Activated CD8-positive, alpha-beta memory T cell treated with anti-CD3 and anti-CD28 coated beads, Interleukin-2, amount 50 U/mL, for 24 hours (primary cell): Measurements from ENCODE around the gene PTPN1.

Source experiments
- DNase-seq: peaks from one replicate; pipeline ENCODE4 v3.0.0-alpha.2; 2020; ENCODE audit errors: extremely low read depth

Gene PTPN1

DNA sequence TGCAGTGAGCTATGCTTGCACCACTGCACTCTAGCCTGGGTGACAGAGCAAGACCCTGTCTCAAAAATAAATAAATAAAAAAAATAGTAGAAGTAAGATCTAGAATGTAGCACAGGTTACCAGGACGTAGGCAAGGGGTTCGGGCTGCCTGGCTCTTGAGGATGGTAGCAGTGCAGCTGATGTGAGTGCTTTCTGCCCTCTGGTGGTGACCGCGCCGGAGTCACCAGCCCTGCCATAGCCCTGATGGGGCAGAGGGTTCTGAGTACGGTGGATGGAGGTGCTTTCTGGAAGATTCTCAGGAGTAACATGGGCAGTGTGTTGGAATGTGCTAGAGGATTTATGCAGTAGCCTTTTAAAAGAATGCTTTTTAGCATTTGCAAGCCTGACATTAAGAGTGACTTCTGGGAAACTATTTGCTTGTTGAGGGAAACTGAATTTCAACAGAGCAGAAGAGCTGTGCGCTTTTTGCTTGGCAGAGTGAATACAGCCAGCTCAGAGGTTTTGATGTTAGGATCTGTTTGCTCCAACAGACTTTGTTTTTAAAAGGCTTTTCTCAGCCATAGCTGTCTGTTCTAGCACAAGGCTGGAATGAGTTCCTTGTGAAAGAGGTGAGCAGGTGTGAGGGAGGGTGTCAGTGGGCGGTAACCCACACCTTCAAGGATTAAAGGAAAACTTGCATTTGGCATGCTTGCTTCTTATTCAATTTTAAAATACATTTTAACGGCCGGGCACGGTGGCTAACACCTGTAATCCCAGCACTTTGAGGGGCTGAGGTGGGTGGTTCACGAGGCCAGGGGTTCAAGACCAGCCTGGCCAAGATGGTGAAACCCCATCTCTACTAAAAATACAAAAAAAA, 65.9 kb downstream of the PTPN1 start:
- peak; percentile 19 for DNase-seq

DNA sequence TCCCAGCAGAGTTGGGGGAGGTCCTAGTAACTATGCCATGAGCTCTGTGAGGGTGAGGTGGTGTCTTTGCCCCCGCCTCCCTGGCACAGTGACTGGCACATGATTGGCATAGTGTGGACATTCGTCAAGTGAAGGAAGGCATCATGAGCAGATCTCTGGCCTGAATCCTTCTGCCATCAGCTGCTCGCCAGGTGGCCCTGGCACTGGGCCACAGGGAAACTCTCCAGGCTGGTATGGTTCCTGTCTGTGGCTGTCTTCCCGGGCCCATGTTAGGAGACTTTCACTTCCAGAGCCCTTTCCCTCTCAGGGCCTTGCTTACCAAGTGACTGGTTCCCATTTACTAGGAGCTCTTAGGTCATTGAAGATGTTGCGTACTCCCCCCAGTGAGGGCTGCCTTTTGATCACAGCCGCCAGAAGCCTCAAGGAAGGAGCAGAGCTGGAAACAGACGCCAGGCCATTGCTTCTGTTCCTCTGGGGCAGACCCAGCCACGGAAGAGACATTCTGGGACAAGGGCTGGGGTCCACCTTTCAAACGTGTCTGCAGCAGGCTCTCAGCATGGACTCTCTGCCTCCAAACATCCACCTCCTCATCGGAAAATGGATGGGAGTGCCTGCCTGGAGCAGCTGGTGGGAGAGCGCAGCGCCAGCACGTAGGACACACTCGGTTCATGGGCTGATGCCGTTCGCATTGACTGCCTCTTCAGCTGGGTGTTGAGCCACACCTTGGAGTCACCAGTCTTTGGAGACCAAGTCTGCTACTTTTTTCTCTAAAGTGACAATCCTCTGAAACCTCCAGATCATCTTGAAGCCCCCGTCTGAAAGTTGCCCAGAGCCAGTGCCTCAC, 67.2 kb downstream of the PTPN1 start:
- DNase-seq: no peak

DNA sequence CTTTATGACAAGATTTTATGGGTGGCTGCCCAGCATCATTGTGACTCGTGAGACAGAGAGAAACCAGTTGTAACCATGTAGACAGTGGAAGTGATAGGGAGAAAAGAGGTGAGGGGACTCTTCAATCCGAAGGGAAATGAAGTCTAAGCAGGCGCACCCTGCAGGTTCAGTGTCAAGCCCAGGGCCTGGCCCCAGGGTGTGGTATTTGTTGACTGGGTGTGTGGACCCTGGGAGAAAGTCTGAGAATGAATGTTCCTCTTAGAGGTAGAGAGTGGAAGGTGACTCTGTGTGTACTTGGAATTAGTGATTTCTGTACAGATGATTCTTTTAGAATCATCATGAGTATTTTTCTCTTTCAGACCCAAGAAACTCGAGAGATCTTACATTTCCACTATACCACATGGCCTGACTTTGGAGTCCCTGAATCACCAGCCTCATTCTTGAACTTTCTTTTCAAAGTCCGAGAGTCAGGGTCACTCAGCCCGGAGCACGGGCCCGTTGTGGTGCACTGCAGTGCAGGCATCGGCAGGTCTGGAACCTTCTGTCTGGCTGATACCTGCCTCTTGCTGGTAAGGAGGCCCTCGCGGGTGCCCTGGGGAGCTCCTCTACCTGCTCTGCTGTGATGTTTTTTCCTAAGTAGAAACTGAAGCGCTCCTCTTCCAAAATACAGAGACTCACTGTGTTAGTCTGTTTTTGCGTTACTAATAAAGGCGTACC, 68.0 kb downstream of the PTPN1 start:
- no peak for DNase-seq

DNA sequence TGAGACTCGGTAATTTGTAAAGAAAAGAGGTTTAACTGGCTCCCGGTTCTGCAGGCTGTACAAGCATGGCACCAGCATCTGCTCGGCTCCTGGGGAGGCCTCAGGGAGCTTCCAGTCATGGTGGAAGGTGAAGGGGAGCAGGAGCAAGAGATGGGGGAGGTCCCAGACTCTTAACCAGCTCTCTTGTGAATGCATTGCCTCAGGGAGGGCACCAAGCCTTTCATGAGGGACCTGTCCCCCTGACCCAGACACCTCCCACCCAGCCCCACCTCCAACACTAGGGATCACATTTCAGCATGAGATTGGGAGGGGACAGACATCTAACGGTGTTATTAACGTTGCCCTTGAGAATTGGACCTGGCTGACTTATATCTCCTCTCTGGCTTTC, 68.6 kb downstream of the PTPN1 start:
- no peak for DNase-seq

DNA sequence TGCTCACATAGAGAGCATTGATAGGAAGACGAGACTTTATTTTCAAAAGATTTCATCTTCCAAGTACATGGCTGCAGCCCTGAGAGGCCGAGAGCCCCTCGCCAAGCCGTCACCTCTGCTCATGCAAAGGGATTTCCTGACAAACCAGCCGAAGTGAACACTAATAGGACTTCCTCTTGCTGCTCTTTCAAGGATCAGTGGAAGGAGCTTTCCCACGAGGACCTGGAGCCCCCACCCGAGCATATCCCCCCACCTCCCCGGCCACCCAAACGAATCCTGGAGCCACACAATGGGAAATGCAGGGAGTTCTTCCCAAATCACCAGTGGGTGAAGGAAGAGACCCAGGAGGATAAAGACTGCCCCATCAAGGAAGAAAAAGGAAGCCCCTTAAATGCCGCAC, 69.3 kb downstream of the PTPN1 start:
- DNase-seq: no peak

DNA sequence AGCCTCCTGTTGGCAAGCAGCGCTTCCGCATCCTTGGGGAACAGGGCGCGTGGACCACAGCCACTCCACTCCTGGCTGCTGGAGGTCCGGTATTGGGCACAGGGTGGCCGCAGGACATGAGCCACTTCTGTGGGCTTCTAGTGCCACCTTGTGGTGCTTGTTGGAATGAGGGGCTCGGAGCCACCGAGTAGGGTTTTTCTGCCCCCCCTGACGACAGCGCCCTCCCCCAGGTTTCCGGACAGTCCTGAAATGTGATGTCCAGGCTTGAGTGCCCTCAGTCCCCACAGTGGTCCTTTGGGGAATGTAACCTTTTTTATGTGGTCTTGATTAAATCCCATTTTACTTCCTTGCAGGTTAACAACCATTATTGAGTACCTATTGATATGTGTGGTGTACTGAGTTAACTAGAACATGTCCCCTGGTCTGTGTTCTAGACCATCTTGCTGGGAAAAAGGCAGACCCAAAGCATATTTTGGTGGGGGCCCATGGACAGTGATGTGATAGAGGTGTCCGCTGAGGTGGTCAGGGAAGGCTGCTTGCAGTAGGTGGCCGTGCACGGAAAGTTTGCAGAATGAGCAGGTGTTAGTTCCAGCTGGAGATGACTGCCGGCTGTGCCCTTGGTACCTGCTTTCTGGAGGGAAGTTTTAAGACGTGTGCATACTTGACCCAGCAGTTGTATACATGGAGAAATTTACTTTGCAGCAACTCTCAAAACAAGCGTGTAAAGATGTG, 70.0 kb downstream of the PTPN1 start:
- no peak for DNase-seq

DNA sequence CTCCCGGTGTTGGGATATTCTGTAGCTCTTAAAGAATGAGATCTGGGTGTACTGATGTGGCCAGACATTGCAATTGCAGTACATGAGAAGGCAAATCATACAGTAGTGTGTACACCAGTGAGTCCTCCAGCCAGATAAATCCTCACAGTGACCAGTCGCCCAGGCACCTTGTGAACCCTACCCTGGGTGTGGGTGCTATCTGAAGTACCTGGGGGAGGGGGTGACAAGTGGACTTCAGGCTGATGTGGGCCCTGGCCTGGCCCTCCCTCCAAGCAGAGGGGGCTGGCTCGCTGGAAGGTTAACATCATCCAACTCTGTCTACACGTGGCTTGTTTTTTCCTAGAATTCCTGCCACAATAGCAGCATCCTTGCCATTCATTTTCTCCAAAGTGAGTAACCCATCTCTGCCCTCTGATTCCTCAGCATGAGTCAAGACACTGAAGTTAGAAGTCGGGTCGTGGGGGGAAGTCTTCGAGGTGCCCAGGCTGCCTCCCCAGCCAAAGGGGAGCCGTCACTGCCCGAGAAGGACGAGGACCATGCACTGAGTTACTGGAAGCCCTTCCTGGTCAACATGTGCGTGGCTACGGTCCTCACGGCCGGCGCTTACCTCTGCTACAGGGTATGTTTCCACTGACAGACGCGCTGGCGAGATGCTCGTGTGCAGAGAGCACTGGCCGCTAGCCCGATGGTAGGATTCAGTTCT, 70.8 kb downstream of the PTPN1 start:
- DNase-seq: no peak

DNA sequence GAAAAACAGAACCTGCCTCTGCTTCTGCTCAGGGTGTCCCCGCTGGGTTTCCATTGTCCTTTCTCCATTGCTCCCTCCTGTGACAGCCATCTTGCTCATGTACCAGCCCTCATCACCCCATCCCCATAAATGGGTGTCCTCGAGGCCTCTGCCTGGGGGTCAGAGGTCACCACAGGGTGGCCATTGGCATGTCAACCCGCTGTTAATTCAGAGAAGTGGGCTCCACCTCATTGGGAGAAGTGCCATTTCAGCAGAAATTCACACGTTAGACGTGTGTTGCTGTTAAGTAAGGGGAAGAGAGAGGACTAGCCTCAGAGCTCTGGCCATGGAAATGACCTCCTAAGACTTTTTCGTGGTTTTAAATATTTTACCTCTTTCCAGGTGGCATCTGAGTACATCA, 71.9 kb downstream of the PTPN1 start:
- no peak for DNase-seq

DNA sequence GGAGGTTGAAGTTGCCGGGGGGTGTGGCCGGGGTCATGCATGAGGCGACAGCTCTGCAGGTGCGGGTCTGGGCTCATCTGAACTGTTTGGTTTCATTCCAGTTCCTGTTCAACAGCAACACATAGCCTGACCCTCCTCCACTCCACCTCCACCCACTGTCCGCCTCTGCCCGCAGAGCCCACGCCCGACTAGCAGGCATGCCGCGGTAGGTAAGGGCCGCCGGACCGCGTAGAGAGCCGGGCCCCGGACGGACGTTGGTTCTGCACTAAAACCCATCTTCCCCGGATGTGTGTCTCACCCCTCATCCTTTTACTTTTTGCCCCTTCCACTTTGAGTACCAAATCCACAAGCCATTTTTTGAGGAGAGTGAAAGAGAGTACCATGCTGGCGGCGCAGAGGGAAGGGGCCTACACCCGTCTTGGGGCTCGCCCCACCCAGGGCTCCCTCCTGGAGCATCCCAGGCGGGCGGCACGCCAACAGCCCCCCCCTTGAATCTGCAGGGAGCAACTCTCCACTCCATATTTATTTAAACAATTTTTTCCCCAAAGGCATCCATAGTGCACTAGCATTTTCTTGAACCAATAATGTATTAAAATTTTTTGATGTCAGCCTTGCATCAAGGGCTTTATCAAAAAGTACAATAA, 72.5 kb downstream of the PTPN1 start:
- no peak for DNase-seq

DNA sequence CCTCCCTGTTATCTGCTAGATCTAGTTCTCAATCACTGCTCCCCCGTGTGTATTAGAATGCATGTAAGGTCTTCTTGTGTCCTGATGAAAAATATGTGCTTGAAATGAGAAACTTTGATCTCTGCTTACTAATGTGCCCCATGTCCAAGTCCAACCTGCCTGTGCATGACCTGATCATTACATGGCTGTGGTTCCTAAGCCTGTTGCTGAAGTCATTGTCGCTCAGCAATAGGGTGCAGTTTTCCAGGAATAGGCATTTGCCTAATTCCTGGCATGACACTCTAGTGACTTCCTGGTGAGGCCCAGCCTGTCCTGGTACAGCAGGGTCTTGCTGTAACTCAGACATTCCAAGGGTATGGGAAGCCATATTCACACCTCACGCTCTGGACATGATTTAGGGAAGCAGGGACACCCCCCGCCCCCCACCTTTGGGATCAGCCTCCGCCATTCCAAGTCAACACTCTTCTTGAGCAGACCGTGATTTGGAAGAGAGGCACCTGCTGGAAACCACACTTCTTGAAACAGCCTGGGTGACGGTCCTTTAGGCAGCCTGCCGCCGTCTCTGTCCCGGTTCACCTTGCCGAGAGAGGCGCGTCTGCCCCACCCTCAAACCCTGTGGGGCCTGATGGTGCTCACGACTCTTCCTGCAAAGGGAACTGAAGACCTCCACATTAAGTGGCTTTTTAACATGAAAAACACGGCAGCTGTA, 73.4 kb downstream of the PTPN1 start:
- no peak for DNase-seq

DNA sequence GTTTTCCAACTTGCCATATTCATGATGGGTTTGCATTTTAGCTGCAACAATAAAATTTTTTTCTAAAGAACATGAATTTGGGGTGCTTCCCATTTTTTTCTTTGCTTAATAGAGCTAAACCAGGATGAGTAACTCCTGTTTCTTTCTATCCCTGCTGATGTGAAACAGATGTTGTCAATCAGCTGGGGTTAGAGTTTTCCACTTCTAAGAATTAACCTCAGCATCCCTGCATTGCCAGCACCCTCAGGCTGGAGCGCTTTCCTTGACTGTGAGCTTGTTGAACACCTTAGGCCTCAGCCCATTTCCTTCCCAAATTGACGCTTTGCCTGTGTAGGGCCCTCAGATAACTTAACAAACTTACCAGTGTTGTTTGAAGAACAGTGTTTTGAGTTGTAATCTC, 74.5 kb downstream of the PTPN1 start:
- no peak for DNase-seq

DNA sequence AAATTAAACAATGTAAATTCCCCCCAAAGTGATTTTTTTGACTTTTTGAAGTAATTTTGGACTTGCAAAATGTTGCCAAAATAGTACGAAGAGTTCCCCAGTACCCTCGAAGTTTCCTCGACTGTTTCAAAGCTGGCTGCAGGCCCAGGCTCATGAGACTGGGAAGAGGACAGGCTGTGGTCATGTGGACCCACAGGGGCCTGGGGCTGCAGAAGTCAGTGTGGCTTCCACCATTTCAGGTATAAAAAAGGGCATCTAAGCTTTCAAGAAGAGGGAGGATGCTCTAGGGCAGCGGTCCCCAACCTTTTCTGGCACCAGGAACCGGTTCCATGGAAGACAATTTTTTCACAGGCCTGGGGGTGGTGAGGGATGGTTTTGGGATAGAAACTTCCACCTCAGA, 75.0 kb downstream of the PTPN1 start:
- no peak for DNase-seq

DNA sequence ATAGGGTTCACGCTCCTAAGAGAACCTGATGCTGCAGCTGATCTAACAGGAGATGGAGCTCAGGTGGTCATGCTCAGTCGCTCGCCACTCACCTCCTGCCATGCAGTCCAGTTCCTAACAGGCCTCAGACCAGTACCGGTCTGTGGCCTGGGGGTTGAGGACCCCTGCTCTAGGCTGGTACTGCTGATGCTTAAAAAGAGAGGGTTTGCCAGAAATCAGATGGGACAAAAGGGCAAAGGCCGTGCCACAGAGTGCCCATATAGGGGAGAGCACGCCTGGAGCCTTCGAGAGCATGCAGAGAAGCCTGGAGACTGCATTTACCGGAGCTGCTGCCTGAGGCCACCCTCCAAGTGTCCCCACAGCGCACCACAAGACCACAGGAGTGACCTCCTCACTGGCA, 75.5 kb downstream of the PTPN1 start:
- DNase-seq: no peak

DNA sequence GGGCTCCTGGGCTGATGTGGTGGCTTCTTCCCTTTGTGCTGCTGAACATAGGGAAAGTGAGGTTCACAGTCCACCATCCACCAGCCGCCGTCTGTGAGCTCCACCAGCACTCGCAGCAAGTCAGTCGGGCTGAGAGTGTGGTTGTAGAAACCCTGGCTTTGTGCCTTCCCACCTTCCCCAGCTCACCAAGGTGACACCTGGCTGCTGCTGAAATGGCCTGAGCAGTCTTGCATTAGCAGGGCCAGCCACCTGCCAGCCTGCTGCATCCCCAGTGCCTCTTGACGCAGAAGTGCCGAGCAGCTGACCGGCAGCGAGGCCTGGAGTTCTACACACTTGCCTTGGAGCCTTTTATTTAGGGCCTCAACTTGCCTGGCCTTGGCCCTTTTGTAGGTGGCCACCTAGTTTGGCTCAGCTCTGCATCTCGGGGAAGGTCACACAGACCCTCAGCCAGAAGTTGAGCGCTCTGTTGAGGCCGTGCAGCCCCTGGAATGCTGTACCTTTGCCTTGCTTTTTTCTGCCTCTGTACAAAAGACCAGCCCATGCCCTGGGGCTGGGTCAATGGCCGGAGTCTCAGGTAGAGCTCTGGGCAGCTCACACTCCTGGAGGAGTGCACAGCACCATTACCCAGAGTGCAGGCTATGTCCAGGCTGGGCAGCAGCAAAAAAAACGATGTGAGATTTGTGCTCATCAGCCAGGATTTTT, 76.5 kb downstream of the PTPN1 start:
- DNase-seq: no peak

DNA sequence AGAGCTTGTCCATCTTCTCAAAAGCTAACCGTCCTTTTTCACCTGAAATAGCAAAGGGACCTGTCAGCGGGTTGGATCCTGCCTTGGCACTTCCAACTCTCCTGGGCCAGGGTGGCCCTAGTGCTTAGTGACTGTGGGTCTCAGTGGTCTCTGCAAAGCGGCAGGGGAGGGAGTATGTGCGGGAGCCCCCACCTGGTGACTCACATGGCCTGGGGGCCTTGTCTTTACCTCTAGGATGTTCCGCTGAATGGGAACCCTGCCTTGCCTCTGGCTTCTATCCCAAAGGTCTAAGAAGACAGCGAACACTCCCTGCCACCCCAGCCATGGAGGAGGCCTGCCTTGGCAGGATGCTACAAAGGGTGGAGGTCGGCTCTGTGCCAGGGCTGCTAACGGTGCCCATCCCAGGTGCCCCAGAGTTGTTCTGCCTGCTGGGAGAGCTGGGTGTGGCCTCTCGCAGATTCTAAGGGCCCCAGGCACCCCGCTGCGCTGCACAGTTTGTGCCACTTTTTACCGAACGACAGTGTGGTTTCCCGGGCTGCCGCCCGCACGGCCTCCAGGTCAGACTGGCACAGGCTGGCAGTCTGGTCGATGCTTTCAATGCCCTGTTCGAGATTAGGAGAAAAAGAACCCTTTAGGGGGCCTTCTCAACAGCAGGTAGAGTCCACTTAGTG, 77.2 kb downstream of the PTPN1 start:
- DNase-seq: no peak

DNA sequence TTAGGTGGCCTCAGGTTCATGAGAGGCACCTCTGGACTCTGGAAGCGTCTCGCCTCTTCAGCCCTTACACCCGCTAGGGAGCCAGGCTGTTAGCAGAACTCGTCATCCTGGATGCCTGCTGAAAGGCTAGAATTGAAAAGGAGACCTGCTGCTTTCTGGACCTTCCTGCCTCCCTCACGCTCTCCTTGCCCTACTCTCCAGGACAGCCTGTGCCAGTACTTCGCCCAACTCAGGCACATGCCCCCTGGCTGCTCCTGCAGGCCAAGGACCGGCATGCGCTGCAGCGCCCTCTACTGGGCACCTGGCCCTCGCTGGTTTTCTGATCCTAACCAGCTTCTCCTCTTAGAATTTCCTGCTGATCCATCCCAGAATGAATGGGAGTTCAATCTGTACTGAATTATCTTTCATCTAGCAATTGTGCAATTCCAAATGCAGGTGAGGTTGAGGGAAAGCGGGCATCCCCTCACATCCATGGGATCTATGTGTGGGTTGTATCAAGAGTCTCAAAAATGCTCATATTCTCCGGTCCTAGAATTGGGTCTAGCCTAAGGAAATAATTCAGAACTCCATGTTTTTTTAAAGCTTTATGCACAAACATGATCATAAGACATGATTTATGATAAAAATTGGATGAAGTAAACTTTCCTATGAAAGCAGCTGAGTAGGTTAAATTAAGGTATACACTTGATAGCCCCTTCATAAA, 78.0 kb downstream of the PTPN1 start:
- peak; percentile 30 for DNase-seq

DNA sequence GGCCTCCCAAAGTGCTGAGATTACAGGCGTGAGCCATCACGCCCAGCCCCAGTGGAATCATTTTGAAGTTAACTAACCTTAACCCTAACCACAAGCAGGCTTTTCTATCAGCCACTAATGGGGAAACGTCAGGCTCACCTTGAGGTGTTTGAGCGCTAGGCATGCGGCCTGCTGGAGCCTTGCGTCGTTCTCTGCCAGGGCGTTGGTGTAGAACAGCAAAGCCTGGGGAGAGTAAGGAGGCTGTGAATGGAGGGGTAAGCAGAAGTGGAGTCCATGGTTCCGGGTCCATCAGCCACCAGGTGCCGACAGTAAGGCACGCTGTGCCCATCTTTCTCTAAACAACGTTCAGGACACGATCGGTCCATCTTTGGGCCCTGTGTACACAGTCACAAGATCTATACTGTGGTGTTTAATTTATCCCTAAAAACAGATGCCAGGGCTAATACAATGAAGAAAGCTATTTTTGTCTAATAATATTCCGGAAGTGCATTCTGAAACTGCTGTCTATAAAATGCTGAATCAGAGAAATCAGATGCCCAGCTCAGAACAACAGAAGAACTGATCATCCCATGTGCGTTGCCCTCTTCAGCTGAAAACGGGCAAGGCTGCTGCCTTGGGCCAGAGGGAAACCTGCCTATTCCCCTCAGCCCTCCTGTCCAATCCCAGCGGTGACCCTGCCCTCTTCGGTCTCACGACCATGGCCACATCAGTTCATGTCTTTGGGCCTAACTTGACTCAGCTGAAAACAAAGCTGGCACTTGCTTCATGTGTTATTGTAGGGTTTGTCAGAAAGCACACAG, 79.6 kb downstream of the PTPN1 start:
- DNase-seq: no peak

DNA sequence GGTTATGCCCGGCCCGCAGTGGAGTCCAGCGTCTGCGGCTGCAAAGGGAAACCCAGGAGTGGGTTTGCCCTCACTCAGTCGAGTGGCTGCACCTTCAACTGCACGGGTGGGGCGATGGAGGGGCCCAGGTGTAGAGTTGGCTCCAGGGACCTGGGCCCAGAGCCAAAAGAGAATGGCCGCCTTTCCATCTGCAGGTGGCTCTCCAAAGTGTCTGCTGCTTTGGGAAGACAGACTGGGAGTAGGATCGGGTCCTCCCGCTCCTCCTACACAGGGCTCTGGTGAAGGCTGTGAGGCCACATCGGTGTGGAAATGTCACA, 80.1 kb downstream of the PTPN1 start:
- DNase-seq: no peak
